ENCODE measurements around the gene XAB2. TPM values are rescaled to one million over a fixed set of nuclear protein-coding genes. Genes with fewer than 3 reads are reported as not detected.

The XAB2 gene
- total and polyA plus RNA-seq, 2 donors, result 18.1 to 47.7 TPM

GRCh38 chr19:7605490-7606222, 23.7 kb downstream of the XAB2 start:
- no peak overlapping the region for H3K4me3 ChIP-seq (ENCODE audit: low read depth, low read length)
- no peaks in the 10 kb centered on the region for H3K36me3 ChIP-seq (ENCODE audit: insufficient read depth)
- DNase-seq (ENCODE audit: extremely low spot score), result no peak
- H3K27ac ChIP-seq (ENCODE audit: low read depth), result no peak overlapping the region
- WGBS, result 72% methylated on average over 14 of the region's 14 CpGs
- H3K4me1 ChIP-seq (ENCODE audit: insufficient read depth), result no peaks in the 10 kb centered on the region

- H3K4me3 ChIP-seq (ENCODE audit: low read depth, low read length), result no peak overlapping the region
These were observed 25.4 kb downstream of the XAB2 start for GRCh38 chr19:7603919-7604318.

GRCh38 chr19:7602935-7603497, 26.3 kb downstream of the XAB2 start:
- no peak overlapping the region for H3K4me3 ChIP-seq (ENCODE audit: low read depth, low read length)
- no peak for DNase-seq (ENCODE audit: extremely low spot score)
- 74% methylated on average over 11 of the region's 11 CpGs for WGBS
- H3K4me1 ChIP-seq (ENCODE audit: insufficient read depth), result no peaks in the 10 kb centered on the region
- H3K36me3 ChIP-seq (ENCODE audit: insufficient read depth), result no peaks in the 10 kb centered on the region
- H3K27ac ChIP-seq (ENCODE audit: low read depth), result no peak overlapping the region

More at GRCh38 chr19:7603919-7604318, 25.4 kb downstream of the XAB2 start:
- 71% methylated on average over 9 of the region's 9 CpGs for WGBS
- Histone ChIP-seq H3K4me1 (ENCODE audit: insufficient read depth) (no peaks in the 10 kb centered on the region), H3K27ac (ENCODE audit: low read depth) (no peak overlapping the region), H3K36me3 (ENCODE audit: insufficient read depth) (no peaks in the 10 kb centered on the region)
- DNase-seq (ENCODE audit: extremely low spot score), result no peak

DNA sequence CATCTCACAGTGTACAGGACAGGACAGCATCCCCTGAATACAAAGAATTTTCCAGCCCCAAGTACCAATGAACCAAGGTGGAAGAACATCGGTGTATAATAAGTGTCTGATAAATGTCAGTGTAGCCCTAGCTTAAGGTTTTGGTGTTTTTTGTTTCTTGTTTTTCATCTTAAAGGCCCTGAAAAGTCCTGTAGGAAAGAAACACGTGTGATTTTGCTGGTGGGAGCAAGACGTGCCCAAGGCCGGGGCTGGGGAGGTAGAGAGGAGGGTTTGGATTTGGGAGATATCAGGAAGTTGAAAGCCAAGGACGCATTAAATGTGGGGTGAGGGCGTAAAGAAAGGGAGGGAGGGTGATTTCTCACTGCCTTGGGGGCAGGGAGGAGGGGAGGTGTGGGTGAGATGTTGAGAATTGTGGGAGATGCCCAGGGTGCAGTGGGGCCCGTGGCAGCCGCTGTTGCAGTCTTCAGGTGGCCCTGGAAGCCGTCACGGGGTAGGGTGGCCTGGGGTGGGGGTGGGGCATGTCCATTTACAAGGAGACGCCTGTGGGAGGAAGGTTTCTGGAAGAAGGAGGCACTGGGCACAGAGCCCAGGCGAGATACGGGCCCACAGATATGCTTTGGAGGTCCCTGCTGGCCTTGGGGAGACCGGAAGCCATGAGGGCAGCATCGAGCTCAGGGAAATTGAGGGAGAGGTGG, 27.0 kb downstream of the XAB2 start:
- Histone ChIP-seq H3K4me3 (ENCODE audit: low read depth, low read length) (no peak overlapping the region), H3K4me1 (ENCODE audit: insufficient read depth) (no peaks in the 10 kb centered on the region), H3K27ac (ENCODE audit: low read depth) (no peak overlapping the region), H3K36me3 (ENCODE audit: insufficient read depth) (no peaks in the 10 kb centered on the region)
- 35% methylated on average over 15 of the region's 15 CpGs for WGBS
- DNase-seq (ENCODE audit: extremely low spot score), result no peak

- H3K27ac ChIP-seq (ENCODE audit: low read depth), result no peak overlapping the region
- no peak overlapping the region for H3K4me3 ChIP-seq (ENCODE audit: low read depth, low read length)
- H3K4me1 ChIP-seq (ENCODE audit: insufficient read depth), result peaks cover 2% of the 10 kb centered on the region
- DNase-seq (ENCODE audit: extremely low spot score), result no peak
- H3K36me3 ChIP-seq (ENCODE audit: insufficient read depth), result no peaks in the 10 kb centered on the region
These were observed 28.6 kb downstream of the XAB2 start for GRCh38 chr19:7600721-7601120.

DNA sequence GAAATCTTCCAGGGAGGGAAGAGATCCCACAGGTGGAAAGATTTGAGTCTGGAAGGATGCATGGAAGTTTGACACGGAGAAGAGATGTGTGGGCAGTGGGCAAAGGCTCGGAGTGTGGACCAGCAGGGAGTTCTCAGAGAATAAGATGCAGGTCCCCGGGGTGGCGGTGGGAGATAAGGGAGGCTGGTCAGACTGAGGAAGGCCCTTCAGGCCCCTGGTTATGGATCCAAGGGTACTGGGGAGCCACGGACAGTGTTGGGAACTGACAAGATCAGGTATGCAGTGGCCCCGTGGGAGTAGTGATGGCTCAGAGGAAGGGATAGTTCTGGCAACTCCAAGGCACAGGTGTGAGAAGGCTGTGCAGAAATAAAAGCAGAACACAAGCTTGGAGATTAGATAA, 31.2 kb downstream of the XAB2 start:
- Histone ChIP-seq H3K4me1 (ENCODE audit: insufficient read depth) (peaks cover 4% of the 10 kb centered on the region), H3K4me3 (ENCODE audit: low read depth, low read length) (no peak overlapping the region), H3K36me3 (ENCODE audit: insufficient read depth) (no peaks in the 10 kb centered on the region), H3K27ac (ENCODE audit: low read depth) (no peak overlapping the region)
- no peak for DNase-seq (ENCODE audit: extremely low spot score)
- WGBS, result 69% methylated on average over 6 of the region's 6 CpGs

DNA sequence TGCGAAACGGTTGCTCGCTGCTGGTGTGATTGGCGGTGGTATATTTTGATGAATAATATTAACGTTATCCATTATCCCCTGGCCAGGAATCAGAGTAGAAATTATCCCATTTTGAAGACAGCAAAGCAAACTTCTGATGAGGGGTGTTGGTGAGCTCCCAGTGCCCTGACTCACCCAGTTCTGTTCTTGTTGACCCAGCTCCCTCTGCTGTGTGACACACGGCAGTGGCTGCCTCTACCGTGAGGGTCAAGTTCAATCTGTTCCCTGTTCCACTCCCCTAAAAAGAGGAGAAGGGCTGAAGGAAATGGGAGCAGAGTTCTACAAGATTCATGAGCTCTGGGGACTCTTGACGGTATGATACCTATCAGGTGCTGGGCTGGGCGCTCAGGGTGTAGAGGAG, 31.7 kb downstream of the XAB2 start:
- H3K36me3 ChIP-seq (ENCODE audit: insufficient read depth), result no peaks in the 10 kb centered on the region
- H3K27ac ChIP-seq (ENCODE audit: low read depth), result no peak overlapping the region
- 69% methylated on average over 9 of the region's 9 CpGs for WGBS
- no peak overlapping the region for H3K4me3 ChIP-seq (ENCODE audit: low read depth, low read length)
- peaks cover 4% of the 10 kb centered on the region for H3K4me1 ChIP-seq (ENCODE audit: insufficient read depth)
- no peak for DNase-seq (ENCODE audit: extremely low spot score)

DNA sequence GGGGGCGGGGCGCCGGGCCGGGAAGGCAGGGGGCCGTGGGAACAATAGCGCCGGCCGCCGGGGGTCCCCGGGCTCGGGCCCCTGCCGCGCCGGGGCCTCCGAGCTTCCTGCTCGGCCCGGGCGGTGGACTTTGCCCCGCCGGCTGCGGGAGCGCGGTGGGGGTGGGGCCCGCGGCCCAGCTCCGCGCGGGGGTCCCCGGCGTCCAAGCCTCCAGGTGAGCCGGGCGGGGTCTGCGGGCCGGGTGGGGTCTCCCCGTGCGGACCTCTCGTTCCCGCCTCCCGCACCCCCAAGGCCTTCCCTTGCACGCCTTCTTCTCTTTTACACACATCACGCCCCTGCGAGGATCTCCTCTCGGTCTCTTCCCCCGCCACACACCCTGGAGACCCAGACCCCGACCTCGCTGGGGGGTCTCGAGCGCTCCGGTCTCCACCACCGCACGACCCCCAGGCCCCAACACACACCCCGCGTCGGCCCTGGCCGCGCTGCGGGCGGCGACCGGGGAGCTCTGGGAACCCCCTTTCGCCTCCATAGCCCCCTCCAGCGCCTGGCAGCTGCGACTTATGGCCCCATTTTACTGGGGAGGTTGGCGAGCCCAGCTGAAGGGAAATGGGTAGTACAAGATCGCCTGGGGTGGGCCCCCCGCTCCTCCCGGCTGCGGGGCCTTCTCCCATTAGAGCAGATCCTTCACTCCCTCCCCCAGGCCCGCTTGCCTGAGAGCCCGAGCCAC, 33.0 kb downstream of the XAB2 start:
- no peak for DNase-seq (ENCODE audit: extremely low spot score)
- Histone ChIP-seq H3K4me3 (ENCODE audit: low read depth, low read length) (peak overlapping the region; percentile 63), H3K27ac (ENCODE audit: low read depth) (no peak overlapping the region), H3K4me1 (ENCODE audit: insufficient read depth) (peaks cover 4% of the 10 kb centered on the region), H3K36me3 (ENCODE audit: insufficient read depth) (no peaks in the 10 kb centered on the region)
- 2% methylated on average over 67 of the region's 70 CpGs for WGBS

- Histone ChIP-seq H3K4me3 (ENCODE audit: low read depth, low read length) (peak within 1 kb of the TSS; percentile 63), H3K36me3 (ENCODE audit: insufficient read depth) (no peaks in the 10 kb centered on the region), H3K4me1 (ENCODE audit: insufficient read depth) (peaks cover 4% of the 10 kb centered on the region), H3K27ac (ENCODE audit: low read depth) (no peak within 1 kb of the TSS)
- WGBS, result under 1% methylated on average over 78 of the region's 78 CpGs
- no peak for DNase-seq (ENCODE audit: extremely low spot score)
These were observed 33.7 kb downstream of the XAB2 start, which contains the start of gene CAMSAP3 for GRCh38 chr19:7595466-7596133. CAMSAP3 (plus strand) TSS chr19:7595863; CDS start chr19:7596003, 140 bp downstream.

DNA sequence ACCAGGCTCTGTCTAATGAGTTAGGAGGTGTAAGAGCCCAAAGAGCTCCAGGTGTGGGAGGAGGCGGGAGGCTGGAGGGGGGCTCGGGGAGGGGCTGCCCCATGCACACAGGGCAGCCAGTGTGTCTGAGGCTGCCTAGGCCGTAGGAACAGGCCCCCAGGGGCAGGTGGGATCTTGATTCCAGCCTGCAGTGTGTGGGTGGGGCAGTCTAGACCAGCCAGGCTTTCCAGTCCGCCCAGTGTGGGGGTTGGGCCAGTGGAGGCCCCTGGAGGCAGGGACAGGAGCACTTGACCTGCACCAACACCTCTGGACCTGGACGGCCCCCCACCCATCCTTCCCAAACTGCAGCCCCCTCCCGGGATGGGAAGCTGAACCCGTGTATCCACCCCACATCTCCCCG, 39.1 kb downstream of the XAB2 start:
- Histone ChIP-seq H3K27ac (ENCODE audit: low read depth) (peak overlapping the region; percentile 33), H3K36me3 (ENCODE audit: insufficient read depth) (no peaks in the 10 kb centered on the region), H3K4me1 (ENCODE audit: insufficient read depth) (no peaks in the 10 kb centered on the region), H3K4me3 (ENCODE audit: low read depth, low read length) (no peak overlapping the region)
- 57% methylated on average over 8 of the region's 8 CpGs for WGBS
- no peak for DNase-seq (ENCODE audit: extremely low spot score)

DNA sequence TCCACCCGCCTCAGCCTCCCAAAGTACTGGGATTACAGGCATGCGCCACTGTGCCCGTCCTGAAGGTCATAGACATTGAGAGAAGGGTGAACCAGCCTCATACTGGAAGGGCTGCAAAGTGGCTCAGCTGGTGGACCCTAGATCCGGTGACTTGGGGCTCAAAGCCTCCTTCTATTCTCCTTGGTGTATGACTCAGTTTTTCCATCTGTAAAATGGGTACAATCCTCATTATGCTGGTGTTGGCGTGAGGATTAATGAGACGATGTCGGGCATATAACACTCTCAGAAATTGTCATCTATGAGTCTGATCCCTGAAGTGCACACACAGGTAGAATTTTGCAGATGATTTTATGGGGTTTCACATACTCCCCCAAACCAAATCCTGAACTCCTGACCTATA, 39.5 kb downstream of the XAB2 start:
- Histone ChIP-seq H3K27ac (ENCODE audit: low read depth) (no peak overlapping the region), H3K4me1 (ENCODE audit: insufficient read depth) (no peaks in the 10 kb centered on the region), H3K36me3 (ENCODE audit: insufficient read depth) (no peaks in the 10 kb centered on the region), H3K4me3 (ENCODE audit: low read depth, low read length) (no peak overlapping the region)
- WGBS, result 90% methylated on average over 7 of the region's 7 CpGs
- DNase-seq (ENCODE audit: extremely low spot score), result no peak

DNA sequence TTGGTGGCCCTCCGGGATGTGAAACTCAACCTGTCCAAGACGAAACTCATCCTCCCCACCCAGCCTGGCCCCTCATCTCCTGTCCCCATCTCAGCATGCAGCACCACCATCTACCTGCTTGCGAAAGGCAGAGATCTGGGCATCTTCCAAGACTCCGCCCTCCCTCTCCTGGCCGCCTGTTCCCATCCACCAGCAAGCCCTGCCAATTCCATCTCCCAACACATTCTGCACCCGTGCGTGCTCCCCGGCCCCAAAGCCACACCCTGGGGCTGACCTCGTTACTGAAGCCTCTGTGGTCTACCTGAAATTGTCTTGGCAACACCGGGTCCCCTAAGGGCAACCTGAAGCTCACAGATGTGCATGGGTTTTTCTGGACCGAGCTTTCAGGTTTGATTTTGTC, 46.9 kb downstream of the XAB2 start:
- Histone ChIP-seq H3K36me3 (ENCODE audit: insufficient read depth) (no peaks in the 10 kb centered on the region), H3K4me1 (ENCODE audit: insufficient read depth) (no peaks in the 10 kb centered on the region), H3K27ac (ENCODE audit: low read depth) (no peak overlapping the region), H3K4me3 (ENCODE audit: low read depth, low read length) (no peak overlapping the region)
- DNase-seq (ENCODE audit: extremely low spot score), result no peak
- WGBS, result 57% methylated on average over 11 of the region's 11 CpGs

- Histone ChIP-seq H3K36me3 (ENCODE audit: insufficient read depth) (no peaks in the 10 kb centered on the region), H3K4me1 (ENCODE audit: insufficient read depth) (no peaks in the 10 kb centered on the region), H3K4me3 (ENCODE audit: low read depth, low read length) (no peak overlapping the region), H3K27ac (ENCODE audit: low read depth) (no peak overlapping the region)
- DNase-seq (ENCODE audit: extremely low spot score), result no peak
- 67% methylated on average over 6 of the region's 6 CpGs for WGBS
These were observed 50.2 kb downstream of the XAB2 start for GRCh38 chr19:7579182-7579581.

Measured in urinary bladder (tissue), 4 donors.